ENCODE measurements around the gene THRB.

Gene THRB

GRCh38 chr3:24410860-24411259, 83.8 kb downstream of the THRB start:
- H3K4me3 ChIP-seq (ENCODE audit: low read depth, low read length) = no peak overlapping the region
- TF ChIP-seq CTCF (conservative IDR thresholded peaks at IDR 0.05; ENCODE audit: low read depth, low read length) = no peak
- DNase-seq (ENCODE audit: low read depth) = no peak

GRCh38 chr3:24407980-24408680, 86.5 kb downstream of the THRB start:
- H3K4me3 ChIP-seq (ENCODE audit: low read depth, low read length) = no peak overlapping the region
- TF ChIP-seq CTCF (conservative IDR thresholded peaks at IDR 0.05; ENCODE audit: low read depth, low read length) = no peak
- no peak for DNase-seq (ENCODE audit: low read depth)

- DNase-seq (ENCODE audit: low read depth) = no peak
- TF ChIP-seq CTCF (conservative IDR thresholded peaks at IDR 0.05; ENCODE audit: low read depth, low read length) = no peak
- no peak overlapping the region for H3K4me3 ChIP-seq (ENCODE audit: low read depth, low read length)
Observed at GRCh38 chr3:24406900-24407299, 87.8 kb downstream of the THRB start.

GRCh38 chr3:24405057-24405456, 89.6 kb downstream of the THRB start:
- DNase-seq (ENCODE audit: low read depth) = no peak
- TF ChIP-seq CTCF (conservative IDR thresholded peaks at IDR 0.05; ENCODE audit: low read depth, low read length) = no peak
- no peak overlapping the region for H3K4me3 ChIP-seq (ENCODE audit: low read depth, low read length)

GRCh38 chr3:24401811-24402185, 92.9 kb downstream of the THRB start:
- H3K4me3 ChIP-seq (ENCODE audit: low read depth, low read length) = no peak overlapping the region
- no peak for TF ChIP-seq CTCF (conservative IDR thresholded peaks at IDR 0.05; ENCODE audit: low read depth, low read length)
- no peak for DNase-seq (ENCODE audit: low read depth)

- DNase-seq (ENCODE audit: low read depth) = peak; percentile 25
- no peak for TF ChIP-seq CTCF (conservative IDR thresholded peaks at IDR 0.05; ENCODE audit: low read depth, low read length)
- H3K4me3 ChIP-seq (ENCODE audit: low read depth, low read length) = no peak overlapping the region
Observed at GRCh38 chr3:24401090-24401810, 93.4 kb downstream of the THRB start.

- DNase-seq (ENCODE audit: low read depth) = no peak
- H3K4me3 ChIP-seq (ENCODE audit: low read depth, low read length) = no peak overlapping the region
- no peak for TF ChIP-seq CTCF (conservative IDR thresholded peaks at IDR 0.05; ENCODE audit: low read depth, low read length)
Observed at GRCh38 chr3:24400450-24400849, 94.2 kb downstream of the THRB start.
